ENCODE measurements around the gene ADD1.
A peak's percentile ranks its signal among the peaks of the same experiment; 100 is the strongest.

Gene ADD1

GRCh38 chr4:2935762-2936743 lies 92.4 kb downstream of the ADD1 start:
- peak overlapping the region; percentile 72 for H3K27ac ChIP-seq
- TF ChIP-seq ZFX (IDR thresholded peaks at IDR 0.05; ENCODE audit: borderline replicate concordance) = no peak
- no peak for TF ChIP-seq CTCF (IDR thresholded peaks at IDR 0.05)

- peak overlapping the region; percentile 72 for H3K27ac ChIP-seq
- no peak for TF ChIP-seq ZFX (IDR thresholded peaks at IDR 0.05; ENCODE audit: borderline replicate concordance)
- TF ChIP-seq CTCF (IDR thresholded peaks at IDR 0.05) = no peak
Observed at GRCh38 chr4:2936773-2937145, 93.1 kb downstream of the ADD1 start.

GRCh38 chr4:2937146-2937857 lies 93.7 kb downstream of the ADD1 start:
- peak overlapping the region; percentile 72 for H3K27ac ChIP-seq
- TF ChIP-seq ZFX (IDR thresholded peaks at IDR 0.05; ENCODE audit: borderline replicate concordance) (no peak), CTCF (IDR thresholded peaks at IDR 0.05) (no peak)

- peak overlapping the region; percentile 72 for H3K27ac ChIP-seq
- TF ChIP-seq ZFX (IDR thresholded peaks at IDR 0.05; ENCODE audit: borderline replicate concordance) (no peak), CTCF (IDR thresholded peaks at IDR 0.05) (no peak)
Observed at GRCh38 chr4:2937986-2938385, 94.3 kb downstream of the ADD1 start.

- peak overlapping the region; percentile 72 for H3K27ac ChIP-seq
Observed at GRCh38 chr4:2938411-2938810, 94.8 kb downstream of the ADD1 start.

- H3K27ac ChIP-seq = peak overlapping the region; percentile 72; the same call in 1 of the 2 replicates
- TF ChIP-seq CTCF (IDR thresholded peaks at IDR 0.05) (no peak), ZFX (IDR thresholded peaks at IDR 0.05; ENCODE audit: borderline replicate concordance) (no peak)
Observed at GRCh38 chr4:2938906-2939305, 95.3 kb downstream of the ADD1 start.

GRCh38 chr4:2939383-2940243 lies 96.0 kb downstream of the ADD1 start:
- TF ChIP-seq ZFX (IDR thresholded peaks at IDR 0.05; ENCODE audit: borderline replicate concordance) (no peak), CTCF (IDR thresholded peaks at IDR 0.05) (no peak)

More at GRCh38 chr4:2939383-2940243, 96.0 kb downstream of the ADD1 start:
- H3K27ac ChIP-seq = peak overlapping the region; percentile 72; the same call in 1 of the 2 replicates
